NCI-H2196 treated with DMSO at 0.1 percent for 48 hours (cell line): Measurements from ENCODE around the gene OR2A2.

ENCODE experiments used
- DNase-seq: peaks from one replicate; lab custom pipeline; 2025; ENCODE audit not compliant: unreplicated experiment; lab: John Stamatoyannopoulos, UW

OR2A2 gene

DNA sequence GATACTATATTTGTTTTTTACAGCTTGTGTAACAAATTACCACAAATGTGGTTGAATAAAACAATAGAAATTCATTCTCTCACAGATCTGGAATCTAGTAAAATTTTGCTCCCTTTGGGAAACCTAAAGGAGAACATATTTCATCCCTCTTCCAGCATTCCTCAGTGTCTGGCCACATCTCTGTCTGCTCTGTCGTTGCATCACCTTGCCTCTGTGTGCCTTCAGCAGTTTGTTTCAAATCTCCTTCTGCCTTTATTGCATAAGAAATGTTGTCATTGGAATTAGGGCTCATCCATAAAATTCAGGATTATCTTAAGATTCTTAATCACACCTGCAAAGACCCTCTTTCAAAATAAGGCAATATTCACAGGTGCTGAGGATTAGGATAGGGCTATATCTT lies 28.1 kb downstream of the OR2A2 start:
- no peak for DNase-seq

DNA sequence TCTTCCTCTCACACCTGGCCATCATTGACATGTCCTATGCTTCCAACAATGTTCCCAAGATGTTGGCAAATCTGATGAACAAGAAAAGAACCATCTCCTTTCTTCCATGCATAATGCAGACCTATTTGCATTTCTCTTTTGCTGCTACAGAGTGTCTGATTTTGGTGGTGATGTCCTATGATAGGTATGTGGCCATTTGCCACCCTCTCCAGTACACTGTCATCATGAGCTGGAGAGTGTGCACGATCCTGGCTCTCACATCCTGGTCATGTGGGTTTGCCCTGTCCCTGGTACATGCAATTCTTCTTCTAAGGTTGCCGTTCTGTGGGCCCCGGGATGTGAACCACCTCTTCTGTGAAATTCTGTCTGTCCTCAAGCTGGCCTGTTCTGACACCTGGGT lies 32.8 kb downstream of the OR2A2 start:
- DNase-seq = no peak

DNA sequence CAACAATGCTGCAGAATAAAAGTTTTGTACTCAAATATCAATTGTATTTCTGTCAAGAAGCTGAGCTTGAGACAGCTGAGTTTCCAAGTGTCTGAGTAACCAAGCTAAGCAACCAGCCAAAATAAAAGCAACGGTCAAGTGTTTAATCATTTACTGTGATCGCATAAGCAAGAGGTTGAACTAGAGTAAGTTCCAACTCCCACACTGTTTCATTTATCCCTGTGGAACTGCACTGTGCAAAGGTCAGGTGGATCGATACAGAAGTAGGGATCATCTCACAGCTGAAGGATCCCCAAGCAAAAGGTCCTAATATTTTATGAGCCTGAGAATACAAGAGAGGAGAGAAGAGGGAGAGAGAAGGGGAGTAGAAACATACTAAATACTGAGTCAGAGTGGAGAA lies 35.0 kb downstream of the OR2A2 start:
- DNase-seq = no peak

DNA sequence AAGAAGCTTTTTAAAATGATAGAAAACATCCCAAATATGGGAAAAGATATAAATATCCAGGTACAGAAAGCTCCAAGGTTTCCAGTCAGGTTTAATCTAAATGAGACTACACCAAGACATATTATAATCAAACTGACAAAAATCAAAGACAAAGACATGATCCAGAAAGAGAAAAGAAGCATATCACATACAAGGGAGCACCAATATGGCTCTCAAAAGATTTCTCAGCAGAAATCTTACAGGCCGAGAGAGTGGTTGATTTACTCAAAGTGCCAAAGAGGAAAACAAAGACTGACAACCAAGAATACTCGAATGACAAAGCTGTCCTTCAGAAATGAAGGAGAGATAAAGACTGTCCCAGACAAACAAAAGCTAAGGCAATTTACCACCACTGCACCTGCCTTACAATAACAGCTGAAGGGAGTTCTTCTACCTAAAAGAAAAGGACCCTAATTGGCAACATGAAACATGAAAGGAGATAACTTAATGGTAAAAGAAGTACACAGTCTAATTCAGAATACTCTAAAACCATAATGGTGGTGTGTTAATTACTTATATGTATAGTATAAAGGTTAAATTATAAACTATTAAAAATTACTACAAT lies 38.9 kb downstream of the OR2A2 start:
- no peak for DNase-seq

DNA sequence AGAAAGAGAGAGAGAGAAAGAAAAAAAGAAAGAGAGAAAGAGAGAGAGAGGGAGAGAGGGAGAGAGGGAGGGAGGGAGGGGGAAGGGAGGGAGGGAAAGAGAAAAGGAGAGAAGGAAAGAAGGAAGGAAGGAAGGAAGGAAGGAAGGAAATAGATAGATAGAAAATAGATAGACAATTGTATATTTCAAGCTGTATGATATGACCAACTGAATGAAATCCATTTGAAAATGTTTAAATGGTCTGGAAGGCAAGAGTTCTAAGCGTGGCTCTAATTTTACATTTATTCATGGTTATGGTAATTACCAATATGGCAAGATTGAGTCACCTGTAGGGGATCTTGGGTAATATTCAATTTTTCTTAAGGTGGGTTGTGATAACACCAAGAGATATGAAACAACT lies 49.5 kb downstream of the OR2A2 start:
- no peak for DNase-seq
